PC-3 (cell line): ENCODE results near the gene MINDY3.

Experiments used
- EZH2 ChIP-seq: fragments of 300-600 bp; sonication (generic); IDR thresholded peaks from one replicate; pipeline ENCODE4 v1.6.1; 2017; ENCODE audit warnings: antibody characterized with exemption, mild to moderate bottlenecking, low read length; ENCODE audit not compliant: unreplicated experiment
- EZH2phosphoT487 ChIP-seq: fragments of 300-600 bp; sonication (generic); IDR thresholded peaks from 2 replicates; pipeline ENCODE4 v1.6.1; 2018; ENCODE audit warnings: mild to moderate bottlenecking, antibody characterized with exemption, low read length, borderline replicate concordance
- TF ChIP-seq, protein P1 (sequence below): fragments of 300-600 bp; sonication (generic); conservative IDR thresholded peaks from 2 replicates; pipeline ENCODE4 v1.5.1; 2017; ENCODE audit warnings: antibody characterized with exemption, low read depth, mild to moderate bottlenecking, low read length

- TF ChIP-seq, protein P1, sequence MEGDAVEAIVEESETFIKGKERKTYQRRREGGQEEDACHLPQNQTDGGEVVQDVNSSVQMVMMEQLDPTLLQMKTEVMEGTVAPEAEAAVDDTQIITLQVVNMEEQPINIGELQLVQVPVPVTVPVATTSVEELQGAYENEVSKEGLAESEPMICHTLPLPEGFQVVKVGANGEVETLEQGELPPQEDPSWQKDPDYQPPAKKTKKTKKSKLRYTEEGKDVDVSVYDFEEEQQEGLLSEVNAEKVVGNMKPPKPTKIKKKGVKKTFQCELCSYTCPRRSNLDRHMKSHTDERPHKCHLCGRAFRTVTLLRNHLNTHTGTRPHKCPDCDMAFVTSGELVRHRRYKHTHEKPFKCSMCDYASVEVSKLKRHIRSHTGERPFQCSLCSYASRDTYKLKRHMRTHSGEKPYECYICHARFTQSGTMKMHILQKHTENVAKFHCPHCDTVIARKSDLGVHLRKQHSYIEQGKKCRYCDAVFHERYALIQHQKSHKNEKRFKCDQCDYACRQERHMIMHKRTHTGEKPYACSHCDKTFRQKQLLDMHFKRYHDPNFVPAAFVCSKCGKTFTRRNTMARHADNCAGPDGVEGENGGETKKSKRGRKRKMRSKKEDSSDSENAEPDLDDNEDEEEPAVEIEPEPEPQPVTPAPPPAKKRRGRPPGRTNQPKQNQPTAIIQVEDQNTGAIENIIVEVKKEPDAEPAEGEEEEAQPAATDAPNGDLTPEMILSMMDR: no peak
- TF ChIP-seq EZH2: no peak
- no peak for TF ChIP-seq EZH2phosphoT487
Measured at GRCh38 chr10:15729890-15730289, 130.4 kb downstream of the MINDY3 start.
